ENCODE results near the gene STARD6.

DNA sequence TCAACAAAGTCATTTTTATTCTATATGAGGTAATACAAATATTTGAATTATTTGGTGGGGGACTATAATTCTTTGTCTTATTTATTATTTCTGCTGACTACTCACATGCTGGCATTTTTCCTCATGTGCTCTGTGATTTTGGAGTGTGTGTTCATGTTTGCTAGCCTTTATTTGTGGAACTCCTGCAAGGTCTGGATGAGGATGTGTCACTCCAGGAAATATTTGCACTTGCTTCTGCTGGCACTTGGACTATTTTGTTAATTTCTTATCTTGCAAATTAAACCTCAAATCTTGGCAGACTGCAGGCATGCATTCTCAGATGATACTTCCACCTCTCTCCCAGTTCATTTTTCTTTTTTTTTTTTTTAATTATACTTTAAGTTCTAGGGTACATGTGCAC, 54.2 kb downstream of the STARD6 start:
- TF ChIP-seq, protein P1, sequence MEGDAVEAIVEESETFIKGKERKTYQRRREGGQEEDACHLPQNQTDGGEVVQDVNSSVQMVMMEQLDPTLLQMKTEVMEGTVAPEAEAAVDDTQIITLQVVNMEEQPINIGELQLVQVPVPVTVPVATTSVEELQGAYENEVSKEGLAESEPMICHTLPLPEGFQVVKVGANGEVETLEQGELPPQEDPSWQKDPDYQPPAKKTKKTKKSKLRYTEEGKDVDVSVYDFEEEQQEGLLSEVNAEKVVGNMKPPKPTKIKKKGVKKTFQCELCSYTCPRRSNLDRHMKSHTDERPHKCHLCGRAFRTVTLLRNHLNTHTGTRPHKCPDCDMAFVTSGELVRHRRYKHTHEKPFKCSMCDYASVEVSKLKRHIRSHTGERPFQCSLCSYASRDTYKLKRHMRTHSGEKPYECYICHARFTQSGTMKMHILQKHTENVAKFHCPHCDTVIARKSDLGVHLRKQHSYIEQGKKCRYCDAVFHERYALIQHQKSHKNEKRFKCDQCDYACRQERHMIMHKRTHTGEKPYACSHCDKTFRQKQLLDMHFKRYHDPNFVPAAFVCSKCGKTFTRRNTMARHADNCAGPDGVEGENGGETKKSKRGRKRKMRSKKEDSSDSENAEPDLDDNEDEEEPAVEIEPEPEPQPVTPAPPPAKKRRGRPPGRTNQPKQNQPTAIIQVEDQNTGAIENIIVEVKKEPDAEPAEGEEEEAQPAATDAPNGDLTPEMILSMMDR (conservative IDR thresholded peaks at IDR 0.05 in 1 of 2, IDR thresholded peaks at IDR 0.05 in 1 of 2; ENCODE audit: low read depth in 1 of 2, low read length in 2 of 2) = no peak
- no peak for TF ChIP-seq EZH2 (IDR thresholded peaks at IDR 0.05; ENCODE audit: low read length, missing control alignments)

Data from fibroblast of lung (primary cell).